ENCODE data around the gene TRIO.

The TRIO gene

DNA sequence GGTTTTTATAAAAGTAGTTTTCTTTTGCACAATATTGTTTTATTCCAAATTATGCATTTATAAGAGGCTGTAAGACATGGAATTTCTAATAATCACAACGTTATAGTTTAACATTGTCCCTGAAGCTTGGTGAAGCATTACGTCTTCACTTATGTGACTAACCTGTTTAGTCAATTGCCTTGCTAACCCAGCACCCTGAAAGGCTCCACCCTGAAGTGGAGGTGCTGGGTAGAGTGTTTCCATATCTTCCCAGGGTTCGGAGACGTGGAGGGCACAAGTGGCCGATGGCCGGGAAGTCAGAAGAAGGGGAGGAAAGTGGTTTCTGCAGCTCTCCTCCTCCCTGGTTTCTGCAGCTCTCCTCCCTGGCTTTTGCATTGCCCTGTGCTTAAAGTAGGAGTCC, 83.4 kb downstream of the TRIO start:
- DNase-seq (ENCODE audit: low spot score): no peak

DNA sequence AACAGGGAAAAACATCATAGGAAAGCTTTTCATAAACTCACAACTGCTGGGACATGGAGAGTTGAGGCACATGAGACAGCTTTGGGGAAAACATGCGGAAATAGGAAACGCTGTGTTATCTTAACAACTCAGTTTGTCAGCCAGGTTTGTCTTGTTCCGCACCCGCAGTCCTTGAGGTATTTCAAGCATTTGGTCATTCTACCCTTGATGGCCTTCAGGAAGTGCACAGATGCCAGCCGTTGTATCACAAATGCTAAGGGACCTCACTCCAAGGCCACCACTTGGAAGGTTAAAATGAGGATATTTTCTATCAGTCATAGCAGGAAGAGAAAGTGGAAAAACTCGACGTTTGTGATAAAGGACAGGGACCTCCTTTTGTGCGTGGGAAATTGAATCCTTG, 83.8 kb downstream of the TRIO start:
- peak; percentile 71 for DNase-seq (ENCODE audit: low spot score)

DNA sequence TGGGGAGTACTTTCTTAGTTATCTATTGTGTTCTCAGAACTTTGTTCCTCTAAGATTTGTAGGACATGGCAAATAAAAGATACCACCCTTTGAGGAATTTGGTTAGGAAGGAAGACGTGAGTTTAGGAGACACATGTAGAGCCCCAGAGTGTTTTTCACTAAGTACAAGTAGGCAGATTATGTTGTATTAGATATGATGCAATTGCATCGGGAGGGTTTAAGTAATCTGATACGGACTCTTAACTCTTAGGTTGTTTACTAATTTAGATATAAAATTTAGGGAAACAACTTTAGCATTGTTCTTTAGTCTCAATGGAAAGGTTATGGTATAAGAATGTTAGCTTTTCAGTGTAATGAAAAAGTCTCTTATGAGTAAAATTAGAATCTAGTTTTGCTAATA, 84.4 kb downstream of the TRIO start:
- no peak for DNase-seq (ENCODE audit: low spot score)

DNA sequence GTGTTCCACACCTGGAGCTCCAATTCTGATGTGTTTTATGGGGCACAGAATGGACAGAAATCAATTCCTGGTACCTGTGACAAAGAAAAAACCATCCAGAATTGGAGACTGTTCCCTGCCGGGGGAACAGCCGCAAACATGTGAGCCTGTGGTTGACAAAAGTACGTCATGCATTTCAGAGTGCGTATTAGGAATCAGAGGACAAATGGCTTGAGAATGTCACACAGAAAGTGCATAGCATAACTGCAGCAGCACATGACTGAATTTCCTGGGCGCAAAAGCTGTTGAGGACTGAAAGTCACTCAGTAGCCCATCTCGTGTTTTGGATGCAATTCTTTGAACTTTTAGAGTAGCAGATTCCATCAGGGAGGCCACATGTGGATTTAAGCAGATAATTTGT, 85.1 kb downstream of the TRIO start:
- no peak for DNase-seq (ENCODE audit: low spot score)

DNA sequence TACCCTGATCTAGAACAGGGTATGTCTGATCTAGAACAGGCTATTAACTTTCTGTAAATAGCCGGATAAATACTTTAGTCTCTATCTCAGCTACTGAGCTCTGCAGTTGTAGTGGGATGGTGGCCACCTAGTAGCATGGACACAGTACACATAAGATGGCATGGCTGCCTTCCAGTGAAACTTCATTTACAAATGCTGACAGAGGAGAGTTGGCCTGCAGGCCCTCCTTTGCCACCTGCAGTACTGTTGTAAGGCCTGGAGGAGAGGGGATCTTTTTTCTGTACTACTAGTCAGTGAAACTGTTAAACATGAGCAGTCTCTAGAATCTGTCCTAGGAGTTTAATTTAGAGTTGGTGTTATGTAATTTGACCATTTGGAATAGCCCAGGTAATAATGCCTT, 86.0 kb downstream of the TRIO start:
- no peak for DNase-seq (ENCODE audit: low spot score)

DNA sequence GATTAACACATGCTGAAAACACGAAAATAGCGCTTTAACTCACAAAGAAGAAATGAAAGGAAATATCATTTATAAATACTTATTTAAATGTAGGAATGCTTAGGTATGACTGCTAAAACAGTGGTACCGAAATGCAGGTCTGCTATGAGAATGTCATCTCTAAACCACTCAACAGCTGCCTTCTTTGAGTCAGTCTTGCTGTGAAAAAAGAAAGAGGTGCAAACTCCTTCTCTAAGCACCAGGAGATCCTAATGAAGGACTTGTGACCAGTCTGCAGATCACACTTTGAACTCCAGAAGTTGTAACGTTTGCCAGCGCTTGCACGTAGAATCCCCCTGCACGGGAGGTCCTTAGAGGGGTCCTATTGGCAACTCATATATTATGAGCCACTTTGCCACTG, 86.6 kb downstream of the TRIO start:
- no peak for DNase-seq (ENCODE audit: low spot score)

DNA sequence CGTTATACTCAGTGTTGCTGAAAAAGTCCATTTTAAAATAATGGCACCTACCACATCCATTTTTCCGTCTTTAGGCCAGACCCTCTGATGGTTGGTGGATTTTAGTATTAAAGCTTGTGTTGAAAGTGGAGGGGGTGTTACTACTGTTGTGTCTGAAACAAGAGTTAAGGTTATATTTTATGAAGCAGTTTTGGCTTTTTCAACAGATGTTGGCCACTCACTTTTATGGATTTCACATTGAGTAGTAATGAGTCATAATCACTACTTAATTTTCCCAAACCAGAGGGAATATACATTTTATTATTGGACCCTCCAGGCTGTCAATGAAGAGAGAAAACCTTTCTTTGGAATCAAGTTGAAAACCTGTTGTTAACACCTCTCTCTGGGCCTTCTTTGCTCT, 88.0 kb downstream of the TRIO start:
- DNase-seq (ENCODE audit: low spot score): no peak

DNA sequence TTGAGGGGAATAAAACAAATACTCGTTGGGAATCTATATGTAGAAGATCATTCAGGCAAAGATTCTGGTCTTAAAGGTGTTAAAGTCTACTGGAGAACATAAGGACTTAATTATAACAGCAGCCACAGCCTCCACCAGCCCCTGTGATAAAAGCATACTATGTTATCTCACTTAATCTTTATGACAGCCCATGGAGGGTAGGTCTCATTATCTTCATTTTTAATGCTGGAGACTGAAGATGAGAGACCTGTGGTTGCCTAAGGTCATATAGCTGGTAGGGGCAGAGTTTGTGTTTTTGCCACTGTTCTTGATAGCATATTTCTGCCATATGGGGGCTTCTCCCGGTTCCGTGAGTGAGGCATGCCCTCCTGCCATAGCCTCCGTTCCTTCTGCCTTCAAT, 88.7 kb downstream of the TRIO start:
- DNase-seq (ENCODE audit: low spot score): no peak

DNA sequence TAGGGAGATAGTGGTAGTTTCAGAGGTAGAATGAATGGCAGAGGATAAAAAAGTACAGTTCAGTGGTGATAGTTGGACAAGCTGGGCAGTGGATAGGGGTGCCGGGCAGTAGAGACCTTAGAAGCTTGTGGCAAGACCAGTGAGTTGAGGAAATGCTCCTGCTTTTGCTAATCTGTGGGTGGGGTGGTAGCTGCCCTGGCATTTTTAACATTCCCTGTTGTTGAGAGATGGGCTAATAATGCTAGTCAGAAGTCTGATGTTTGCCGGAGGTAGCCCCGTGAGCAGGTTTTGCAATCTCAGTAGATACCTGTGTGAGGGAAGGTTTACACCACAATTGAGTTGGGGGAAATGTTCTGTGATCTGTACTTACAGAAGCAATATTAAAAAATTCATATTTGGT, 91.1 kb downstream of the TRIO start:
- no peak for DNase-seq (ENCODE audit: low spot score)

DNA sequence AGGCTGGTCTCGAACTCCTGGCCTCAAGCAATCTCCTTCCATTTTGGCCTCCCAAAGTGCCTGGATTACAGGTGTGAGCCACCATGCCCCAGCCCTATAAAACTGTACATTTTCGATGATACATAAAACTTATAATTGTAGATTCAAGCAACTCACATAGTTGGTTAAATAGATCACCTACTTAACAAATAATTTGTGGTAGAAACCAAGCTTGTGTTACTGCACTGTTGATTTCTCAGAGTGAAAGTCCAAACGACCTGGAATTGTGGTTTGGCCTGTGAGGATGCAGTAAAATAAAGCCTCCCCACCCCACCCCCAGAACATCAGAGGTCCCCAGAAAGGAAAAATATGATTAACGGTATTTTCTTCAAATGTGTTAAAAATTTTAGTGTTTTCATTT, 92.7 kb downstream of the TRIO start:
- no peak for DNase-seq (ENCODE audit: low spot score)

DNA sequence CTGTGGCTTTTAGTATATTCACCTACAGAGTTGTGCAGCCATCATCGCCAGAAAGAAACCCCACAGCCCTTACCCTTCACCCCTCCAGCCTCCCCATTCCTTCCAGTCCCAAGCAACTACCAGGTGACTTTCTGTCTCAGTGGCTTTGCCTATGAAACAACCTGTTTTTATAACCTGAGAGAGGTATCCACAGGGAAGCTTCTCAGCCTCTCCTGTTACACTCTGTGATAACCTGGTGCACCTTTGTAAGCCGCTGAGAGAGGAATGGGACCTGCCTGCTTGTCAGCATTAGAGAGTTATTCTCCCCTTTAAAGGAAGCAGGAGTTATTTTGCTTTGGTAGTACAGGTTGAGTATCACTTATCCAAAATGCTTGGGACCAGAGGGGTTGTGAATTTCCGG, 93.6 kb downstream of the TRIO start:
- DNase-seq (ENCODE audit: low spot score): no peak

DNA sequence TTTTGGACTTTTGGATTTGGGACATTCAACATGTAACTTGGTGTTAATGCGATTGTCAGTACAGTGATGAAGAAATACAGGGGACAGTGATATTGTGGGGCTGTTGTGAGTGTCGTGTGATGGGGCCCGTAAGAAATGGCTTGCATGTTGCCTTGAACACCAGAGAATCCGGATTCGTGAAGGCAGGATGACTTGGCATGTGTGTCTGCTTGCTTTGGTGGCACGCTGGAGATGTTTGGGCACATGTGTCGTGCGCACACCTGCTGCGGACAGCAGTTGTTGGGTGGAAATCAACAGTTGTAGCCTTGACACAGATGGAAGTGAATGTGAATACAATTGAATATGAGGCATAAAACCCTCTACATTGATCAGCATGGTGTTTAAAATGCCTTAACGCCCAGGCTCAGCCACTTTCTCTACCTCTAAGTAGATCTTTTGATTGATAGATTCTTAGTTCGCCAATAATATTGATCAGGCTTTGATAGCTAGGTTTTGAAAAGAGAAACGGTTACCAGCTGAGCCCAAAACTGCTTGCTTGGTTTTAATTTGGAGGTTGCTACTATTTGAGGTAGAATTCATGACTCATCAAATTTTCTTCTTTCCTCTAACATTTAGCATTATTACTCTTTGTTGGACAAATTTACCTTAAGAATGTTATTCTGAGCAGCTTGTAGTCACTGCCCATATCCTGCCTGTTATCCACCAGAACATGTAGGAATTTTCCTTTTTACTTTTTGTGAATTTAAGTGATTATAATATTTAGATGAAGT, 94.4 kb downstream of the TRIO start:
- DNase-seq (ENCODE audit: low spot score): no peak

DNA sequence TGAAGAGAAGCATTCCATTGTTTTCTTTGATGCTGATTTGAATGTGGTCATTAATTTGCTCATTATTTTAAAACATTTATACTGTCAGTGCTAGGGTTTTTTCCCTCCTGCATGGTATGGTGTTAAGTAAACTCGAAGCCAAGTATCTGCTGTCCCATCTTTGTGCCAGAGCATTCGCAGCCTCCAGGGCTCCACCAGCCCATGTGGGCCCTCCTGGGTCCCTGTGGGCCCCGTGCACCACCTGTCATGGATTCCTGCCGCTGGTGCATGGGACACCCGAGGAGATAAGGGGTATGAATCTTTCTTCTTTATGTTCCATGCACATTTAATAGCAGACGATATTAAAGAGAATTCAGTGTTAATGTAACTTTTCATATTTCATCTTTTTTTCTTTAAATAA, 95.1 kb downstream of the TRIO start:
- DNase-seq (ENCODE audit: low spot score): no peak

DNA sequence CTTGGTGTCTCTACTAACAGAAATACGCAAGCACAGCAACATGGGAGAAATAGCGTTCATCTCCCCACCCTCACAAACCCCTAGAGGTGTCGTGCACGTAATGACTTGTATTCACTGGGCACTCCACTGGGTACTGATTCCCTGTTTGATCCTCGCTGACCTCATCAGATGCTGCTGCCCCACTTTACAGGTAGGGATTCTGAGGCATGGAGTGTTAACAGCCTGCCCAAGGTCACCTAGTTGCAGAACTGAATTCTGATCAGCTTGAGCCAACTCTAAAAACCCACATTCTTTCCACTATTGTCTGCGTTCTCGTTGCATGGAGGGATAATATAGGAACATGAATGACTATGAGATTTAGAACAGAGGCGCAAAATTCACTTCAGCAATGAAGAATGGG, 96.3 kb downstream of the TRIO start:
- no peak for DNase-seq (ENCODE audit: low spot score)

DNA sequence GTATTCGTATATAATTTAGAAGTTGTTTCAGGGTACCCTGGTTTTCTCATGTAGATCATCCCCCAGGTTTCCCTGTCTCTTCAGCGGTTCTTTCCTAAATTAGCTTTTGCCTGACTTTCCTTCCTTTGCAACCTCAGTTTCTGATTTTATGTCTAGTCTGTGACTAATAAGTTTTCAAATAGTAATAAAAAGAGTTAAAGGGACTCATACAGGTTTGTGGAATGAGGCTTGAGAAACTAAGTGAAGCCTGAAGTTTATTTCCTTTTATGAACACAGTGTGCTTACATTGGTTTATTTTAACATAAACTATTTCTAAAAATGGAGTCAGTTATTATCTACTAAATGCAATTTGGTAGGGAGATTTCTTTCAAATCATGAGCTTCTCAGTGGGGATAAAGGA, 96.8 kb downstream of the TRIO start:
- no peak for DNase-seq (ENCODE audit: low spot score)

DNA sequence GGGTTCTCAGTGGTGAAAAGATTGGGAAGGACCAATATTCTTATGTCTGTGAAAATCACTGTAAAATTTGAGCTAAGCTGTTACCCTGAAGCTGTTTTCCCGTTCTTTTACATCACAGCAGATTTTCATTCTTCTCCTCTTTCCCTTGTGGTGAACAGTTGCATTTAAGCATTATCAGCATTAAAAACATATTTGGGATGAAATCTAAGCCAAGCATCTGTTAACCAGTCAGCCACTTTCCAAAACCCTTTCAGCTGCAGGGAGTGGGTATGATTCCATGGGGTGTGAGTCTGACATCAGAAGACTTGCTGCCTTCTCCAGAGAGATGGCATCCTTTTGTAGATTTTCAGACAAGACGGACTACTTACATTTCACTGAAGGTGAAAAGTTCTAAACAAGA, 97.2 kb downstream of the TRIO start:
- DNase-seq (ENCODE audit: low spot score): no peak

DNA sequence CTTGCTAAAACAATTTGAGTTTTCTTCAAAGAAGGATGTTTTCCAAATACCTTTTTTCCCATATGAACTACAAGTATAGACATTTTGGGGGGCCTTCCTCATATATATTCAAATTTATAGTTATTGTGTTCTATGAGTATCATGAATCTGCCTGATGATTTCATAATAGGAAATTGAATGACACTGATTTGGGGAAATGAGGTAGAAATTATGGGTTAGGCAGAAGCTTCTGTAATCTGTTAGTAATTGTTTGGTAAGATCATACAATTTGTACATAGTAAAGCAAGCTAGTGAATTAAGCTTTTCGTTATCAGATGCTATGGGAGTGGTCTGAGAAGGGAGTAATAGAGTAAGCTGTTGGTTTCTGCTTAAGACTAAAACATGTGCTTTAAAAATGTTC, 98.0 kb downstream of the TRIO start:
- no peak for DNase-seq (ENCODE audit: low spot score)

DNA sequence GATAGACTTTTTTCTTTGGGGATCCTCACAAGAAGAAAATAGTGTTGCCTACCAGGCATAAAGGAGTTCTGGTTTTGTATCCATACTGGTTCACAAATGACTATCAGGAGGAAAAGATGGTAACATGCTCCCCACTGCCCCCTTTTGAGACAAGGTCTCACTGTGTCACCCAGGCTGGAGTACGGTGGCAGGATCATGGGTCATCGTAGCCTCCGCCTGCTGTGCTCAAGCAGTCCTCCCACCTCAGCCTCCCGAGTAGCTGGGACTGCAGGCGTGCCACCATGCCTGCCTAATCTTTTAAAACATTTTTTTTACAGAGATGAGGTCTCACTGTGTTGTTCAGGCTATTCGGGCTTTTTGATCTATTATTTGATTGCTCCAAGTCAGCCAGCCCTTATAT, 99.3 kb downstream of the TRIO start:
- DNase-seq (ENCODE audit: low spot score): no peak

DNA sequence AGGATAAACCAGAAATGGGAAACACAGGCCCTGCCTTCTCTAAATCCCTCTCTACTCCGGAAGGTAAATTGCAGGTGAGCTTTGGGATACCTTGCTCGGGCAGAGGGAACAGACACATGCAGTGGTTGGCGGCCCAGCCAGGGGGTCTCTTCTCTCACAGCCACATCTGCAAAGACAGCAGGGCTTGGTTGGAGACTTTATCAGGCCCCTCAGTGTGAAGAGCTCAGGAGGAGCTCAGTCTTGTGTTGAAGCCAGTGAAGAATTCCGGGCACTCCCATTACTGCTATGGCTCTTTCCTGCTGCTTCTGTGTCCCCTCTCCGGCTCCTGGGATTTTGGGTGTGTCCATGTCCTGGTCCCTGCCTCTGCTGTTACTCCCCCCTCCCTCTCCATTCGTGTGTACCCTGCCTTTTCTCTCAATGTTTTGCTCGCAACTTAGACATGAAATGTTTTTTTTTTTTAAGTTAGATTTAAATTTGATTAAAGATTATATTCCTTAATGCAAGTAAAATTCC, 99.8 kb downstream of the TRIO start:
- DNase-seq (ENCODE audit: low spot score): no peak

DNA sequence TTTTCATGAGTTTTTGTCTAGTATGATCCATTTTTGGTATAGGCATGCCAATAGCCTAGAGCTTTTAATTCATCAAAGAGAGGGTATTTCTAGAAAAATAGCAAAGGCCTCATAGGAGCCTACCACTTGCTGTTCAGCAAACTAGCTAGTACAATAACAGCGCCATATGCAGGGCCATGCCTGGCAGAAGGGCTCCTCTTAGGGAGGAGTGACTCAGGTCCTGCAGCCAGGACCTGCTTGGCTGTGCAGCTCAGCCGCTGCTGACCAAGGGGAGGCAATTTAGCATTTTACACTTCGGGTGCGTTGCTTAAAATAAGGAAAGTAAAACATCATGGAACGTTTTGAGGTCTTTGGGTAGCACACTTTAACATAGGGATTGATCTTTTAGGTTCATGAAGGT, 100.6 kb downstream of the TRIO start:
- no peak for DNase-seq (ENCODE audit: low spot score)

DNA sequence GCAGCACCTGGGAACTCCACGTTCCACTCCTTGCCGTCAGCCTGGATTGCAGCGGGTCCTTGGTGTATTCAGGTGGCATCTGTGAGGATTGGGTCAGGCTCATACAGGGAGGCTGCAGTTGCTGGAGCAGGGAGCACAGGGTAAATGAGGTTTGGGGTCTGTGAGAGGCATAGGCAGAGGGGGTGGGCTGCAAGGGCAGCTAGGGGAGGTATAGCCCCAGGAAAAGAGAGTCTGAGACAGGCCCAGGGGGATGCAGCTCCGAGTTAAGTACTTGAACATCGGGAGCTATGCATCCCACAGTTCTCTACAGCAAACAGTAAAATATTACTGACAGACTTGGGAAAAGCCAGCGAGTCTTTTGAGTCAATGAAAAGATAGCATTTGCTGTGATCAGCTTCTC, 101.6 kb downstream of the TRIO start:
- no peak for DNase-seq (ENCODE audit: low spot score)

DNA sequence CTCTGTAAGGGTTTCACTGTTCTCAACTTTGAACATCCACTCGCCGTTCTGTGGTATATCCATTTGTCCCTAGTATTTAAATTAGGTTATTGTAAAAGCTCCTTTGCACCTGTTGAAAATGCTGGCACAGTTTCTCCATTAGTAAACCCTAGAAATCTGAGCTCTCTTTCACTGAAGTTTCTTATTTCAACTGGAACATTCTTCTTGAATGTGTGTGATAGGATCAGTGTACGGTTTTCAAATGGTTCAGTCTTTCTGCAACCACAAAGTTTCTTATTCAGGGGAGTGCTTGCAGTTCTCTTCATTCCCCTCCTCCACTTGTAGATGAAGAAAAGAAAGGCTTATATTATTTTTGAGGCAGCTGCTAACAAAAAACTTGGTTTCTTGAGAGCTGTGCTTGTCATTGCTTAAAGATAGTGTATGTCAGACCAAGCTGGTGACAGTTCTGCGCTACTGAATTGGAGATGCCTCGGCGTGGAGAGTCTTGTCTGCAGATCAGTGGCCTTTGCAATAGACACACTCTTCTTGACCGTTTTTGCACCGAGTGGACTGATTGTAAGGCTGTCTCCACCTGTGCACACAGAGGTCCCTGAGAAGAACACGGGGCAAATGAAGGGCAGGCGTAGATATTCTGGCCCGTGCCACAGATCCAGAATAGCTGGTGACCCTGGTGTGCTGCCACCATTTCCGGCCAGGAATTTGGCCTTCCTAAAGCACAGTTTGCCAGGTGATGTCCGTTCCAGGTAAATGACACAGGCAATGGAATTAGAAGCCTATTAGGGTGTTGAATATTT, 102.2 kb downstream of the TRIO start:
- no peak for DNase-seq (ENCODE audit: low spot score)

DNA sequence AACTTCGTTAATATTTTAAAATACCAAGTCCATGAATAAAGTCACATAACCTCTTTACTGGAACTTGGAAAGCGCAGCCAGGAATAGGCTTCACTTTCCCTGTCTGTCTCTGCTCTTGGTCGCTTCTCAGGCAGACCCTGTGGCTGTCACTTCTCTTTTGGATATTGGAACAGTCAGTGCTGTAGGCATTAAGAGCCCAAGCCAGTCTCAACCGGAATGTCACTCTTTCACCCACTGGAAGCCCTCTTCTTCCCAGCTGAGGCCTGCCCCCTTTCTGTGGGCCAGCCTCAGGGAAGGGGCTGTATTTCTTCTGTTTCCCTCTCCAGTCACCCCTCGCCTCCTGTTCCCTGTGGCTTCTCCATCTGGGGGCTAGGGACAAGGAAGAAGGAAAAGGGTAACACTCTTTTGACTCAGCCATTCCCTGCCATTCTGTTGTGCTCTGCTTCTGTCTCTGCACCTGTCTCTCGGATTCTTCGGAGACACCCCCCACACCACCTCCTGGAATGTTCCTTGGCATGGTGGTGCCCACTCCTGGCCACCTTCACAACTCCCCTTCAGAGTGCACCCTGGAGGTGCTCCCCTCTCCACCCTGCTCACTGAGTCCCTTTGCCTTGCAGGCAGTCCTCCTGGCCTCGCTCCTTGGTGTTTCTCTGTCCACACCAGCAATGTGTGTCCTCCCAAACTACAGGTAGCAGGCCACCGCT, 103.4 kb downstream of the TRIO start:
- DNase-seq (ENCODE audit: low spot score): no peak

Data from kidney capillary endothelial cell (primary cell).